ENCODE measurements around the gene RMND1. TPM values are rescaled to one million over a fixed set of nuclear protein-coding genes. Genes with fewer than 3 reads are reported as not detected.
"Not testable (repeated sequence)": the region's sequence is repeated elsewhere in the genome, so short reads cannot be mapped to it uniquely, and the experiment has no call there.

RMND1 gene
- total RNA-seq, result 33.7 TPM

- peak; percentile 98 for DNase-seq
Observed at GRCh38 chr6:151451950-151452749, at the start of gene RMND1. Gene RMND1 (minus strand): TSS chr6:151452126. CDS start chr6:151445811, 6,315 bp downstream.

GRCh38 chr6:151499551-151499950 is 47.6 kb upstream of the RMND1 start:
- no peak for DNase-seq

GRCh38 chr6:151498327-151498726 is 46.4 kb upstream of the RMND1 start:
- no peak for DNase-seq

- no peak for DNase-seq
Observed at GRCh38 chr6:151497905-151498304, 46.0 kb upstream of the RMND1 start.

GRCh38 chr6:151495380-151495779 is 43.5 kb upstream of the RMND1 start:
- DNase-seq, result no peak

- DNase-seq, result no peak
Observed at GRCh38 chr6:151494936-151495320, 43.0 kb upstream of the RMND1 start.

- DNase-seq, result peak; percentile 35
Observed at GRCh38 chr6:151494235-151494935, 42.5 kb upstream of the RMND1 start.

GRCh38 chr6:151493804-151494234 is 41.9 kb upstream of the RMND1 start, which contains the start of gene CCDC170:
Gene CCDC170 (plus strand): TSS chr6:151494017. CDS start chr6:151494129, 112 bp downstream.
- peak; percentile 25 for DNase-seq

GRCh38 chr6:151493161-151493803 is 41.4 kb upstream of the RMND1 start:
- DNase-seq, result peak; percentile 25

GRCh38 chr6:151490996-151491395 is 39.1 kb upstream of the RMND1 start:
- no peak for DNase-seq

- no peak for DNase-seq
Observed at GRCh38 chr6:151488226-151488625, 36.3 kb upstream of the RMND1 start.

- no peak for DNase-seq
Observed at GRCh38 chr6:151483994-151484393, 32.1 kb upstream of the RMND1 start.

- no peak for DNase-seq
Observed at GRCh38 chr6:151482290-151482689, 30.4 kb upstream of the RMND1 start.

- no peak for DNase-seq
Observed at GRCh38 chr6:151481786-151482185, 29.9 kb upstream of the RMND1 start.

- no peak for DNase-seq
Observed at GRCh38 chr6:151478670-151479069, 26.7 kb upstream of the RMND1 start.

- no peak for DNase-seq
Observed at GRCh38 chr6:151477726-151478125, 25.8 kb upstream of the RMND1 start.

GRCh38 chr6:151475653-151476523 is 24.0 kb upstream of the RMND1 start:
- DNase-seq, result no peak

GRCh38 chr6:151464702-151465101 is 12.8 kb upstream of the RMND1 start:
- no peak for DNase-seq

- DNase-seq, result no peak
Observed at GRCh38 chr6:151461673-151462072, 9.7 kb upstream of the RMND1 start.

GRCh38 chr6:151455751-151456398 is 3.9 kb upstream of the RMND1 start:
- DNase-seq, result not testable (repeated sequence)

- no peak for DNase-seq
Observed at GRCh38 chr6:151452750-151453427, 963 bp upstream of the RMND1 start.

Data from occipital lobe (tissue), 2 donors.